WTC11 (cell line): ENCODE results near the gene ACYP1.

Source experiments
- ATF2 ChIP-seq: sonication (generic); formaldehyde crosslinking; IDR thresholded peaks from 2 replicates; pipeline ENCODE4 v1.8.1; 2022; ENCODE audit warnings: low read depth, missing genetic modification reagents, borderline replicate concordance
- CTCF ChIP-seq: fragments of 200-600 bp; IDR thresholded peaks from 2 replicates; pipeline ENCODE4 v1.8.0; 2022; ENCODE audit warnings: antibody characterized with exemption
- GTF2I ChIP-seq: fragments of 250-450 bp; sonication (Bioruptor Pico); conservative IDR thresholded peaks from 2 replicates; pipeline ENCODE4 v1.4.0; 2021; ENCODE audit warnings: mild to moderate bottlenecking
- JUN ChIP-seq: sonication (generic); formaldehyde crosslinking; IDR thresholded peaks from 2 replicates; pipeline ENCODE4 v1.8.0; 2023; ENCODE audit warnings: mild to moderate bottlenecking, missing genetic modification reagents
- NFE2L1 ChIP-seq: sonication (generic); formaldehyde crosslinking; IDR thresholded peaks from 2 replicates; pipeline ENCODE4 v1.8.1; 2023; ENCODE audit warnings: missing genetic modification reagents
- NR1H2 ChIP-seq: sonication (generic); formaldehyde crosslinking; IDR thresholded peaks from 2 replicates; pipeline ENCODE4 v1.9.0; 2021; ENCODE audit warnings: mild to moderate bottlenecking, moderate library complexity, missing genetic modification reagents
- ZMAT4 ChIP-seq: fragments of 250-450 bp; sonication (Bioruptor Pico); IDR thresholded peaks from 2 replicates; pipeline ENCODE4 v1.9.0; 2021; ENCODE audit warnings: mild to moderate bottlenecking
- ZNF416 ChIP-seq: fragments of 250-450 bp; sonication (Bioruptor Pico); IDR thresholded peaks from 2 replicates; pipeline ENCODE4 v1.9.0; 2021; ENCODE audit warnings: mild to moderate bottlenecking, inconsistent platforms
- ZNF423 ChIP-seq: fragments of 250-450 bp; sonication (Bioruptor Pico); IDR thresholded peaks from 2 replicates; pipeline ENCODE4 v2.1.2; 2022; ENCODE audit warnings: mild to moderate bottlenecking, moderate library complexity
- TF ChIP-seq, protein P1 (sequence below): sonication (generic); formaldehyde crosslinking; IDR thresholded peaks from 2 replicates; pipeline ENCODE4 v1.8.1; 2023; ENCODE audit warnings: mild to moderate bottlenecking, missing genetic modification reagents
- TF ChIP-seq, protein P2 (sequence below): sonication (generic); formaldehyde crosslinking; IDR thresholded peaks from 2 replicates; pipeline ENCODE4 v1.8.0; 2022; ENCODE audit warnings: mild to moderate bottlenecking, missing genetic modification reagents

- no peak for TF ChIP-seq NFE2L1 (CRISPR knock-in tag)
- no peak for TF ChIP-seq JUN
- TF ChIP-seq CTCF = no peak
- no peak for TF ChIP-seq GTF2I (CRISPR knock-in tag)
- TF ChIP-seq ZNF423 = no peak
- no peak for TF ChIP-seq NR1H2 (CRISPR knock-in tag)
- TF ChIP-seq ZNF416 (CRISPR knock-in tag) = no peak
- TF ChIP-seq ZMAT4 (CRISPR knock-in tag) = no peak
- TF ChIP-seq ATF2 (CRISPR knock-in tag) = no peak
- TF ChIP-seq, protein P1, sequence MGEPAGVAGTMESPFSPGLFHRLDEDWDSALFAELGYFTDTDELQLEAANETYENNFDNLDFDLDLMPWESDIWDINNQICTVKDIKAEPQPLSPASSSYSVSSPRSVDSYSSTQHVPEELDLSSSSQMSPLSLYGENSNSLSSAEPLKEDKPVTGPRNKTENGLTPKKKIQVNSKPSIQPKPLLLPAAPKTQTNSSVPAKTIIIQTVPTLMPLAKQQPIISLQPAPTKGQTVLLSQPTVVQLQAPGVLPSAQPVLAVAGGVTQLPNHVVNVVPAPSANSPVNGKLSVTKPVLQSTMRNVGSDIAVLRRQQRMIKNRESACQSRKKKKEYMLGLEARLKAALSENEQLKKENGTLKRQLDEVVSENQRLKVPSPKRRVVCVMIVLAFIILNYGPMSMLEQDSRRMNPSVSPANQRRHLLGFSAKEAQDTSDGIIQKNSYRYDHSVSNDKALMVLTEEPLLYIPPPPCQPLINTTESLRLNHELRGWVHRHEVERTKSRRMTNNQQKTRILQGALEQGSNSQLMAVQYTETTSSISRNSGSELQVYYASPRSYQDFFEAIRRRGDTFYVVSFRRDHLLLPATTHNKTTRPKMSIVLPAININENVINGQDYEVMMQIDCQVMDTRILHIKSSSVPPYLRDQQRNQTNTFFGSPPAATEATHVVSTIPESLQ (CRISPR knock-in tag) = no peak
- TF ChIP-seq, protein P2, sequence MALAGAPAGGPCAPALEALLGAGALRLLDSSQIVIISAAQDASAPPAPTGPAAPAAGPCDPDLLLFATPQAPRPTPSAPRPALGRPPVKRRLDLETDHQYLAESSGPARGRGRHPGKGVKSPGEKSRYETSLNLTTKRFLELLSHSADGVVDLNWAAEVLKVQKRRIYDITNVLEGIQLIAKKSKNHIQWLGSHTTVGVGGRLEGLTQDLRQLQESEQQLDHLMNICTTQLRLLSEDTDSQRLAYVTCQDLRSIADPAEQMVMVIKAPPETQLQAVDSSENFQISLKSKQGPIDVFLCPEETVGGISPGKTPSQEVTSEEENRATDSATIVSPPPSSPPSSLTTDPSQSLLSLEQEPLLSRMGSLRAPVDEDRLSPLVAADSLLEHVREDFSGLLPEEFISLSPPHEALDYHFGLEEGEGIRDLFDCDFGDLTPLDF (CRISPR knock-in tag) = no peak
These were observed 52.3 kb downstream of the ACYP1 start for GRCh38 chr14:75011356-75011994.
